ENCODE results near the gene BGLAP. TPM values are rescaled to one million over a fixed set of nuclear protein-coding genes. Genes with fewer than 3 reads are reported as not detected.
"Not testable (repeated sequence)": the region's sequence is repeated elsewhere in the genome, so short reads cannot be mapped to it uniquely, and the experiment has no call there.

BGLAP gene
- total RNA-seq, 1 donor from 2014 or later = 1.0 TPM

- H3K27ac ChIP-seq (ENCODE audit: low read depth, low read length) = no peak overlapping the region
- peaks cover 24 to 30% (median 26%) of the 10 kb centered on the region in 3 donors for H3K36me3 ChIP-seq (ENCODE audit: control insufficient read depth in 3 of 3, insufficient read depth in 3 of 3, low read length in 3 of 3)
- no peak overlapping the region for H3K4me3 ChIP-seq (ENCODE audit: low read length in 3 of 3)
- H3K4me1 ChIP-seq (ENCODE audit: control insufficient read depth in 3 of 3, insufficient read depth in 3 of 3, low read length in 3 of 3) = peaks cover 13 to 22% (median 15%) of the 10 kb centered on the region in 3 donors
- no peaks in the 10 kb centered on the region for H3K9me3 ChIP-seq (ENCODE audit: control insufficient read depth in 3 of 3, low read length in 3 of 3)
- H3K9ac ChIP-seq (ENCODE audit: low read depth in 1 of 3, low read length in 3 of 3) = no peak overlapping the region
- no peaks in the 10 kb centered on the region for H3K27me3 ChIP-seq (ENCODE audit: control insufficient read depth in 3 of 3, insufficient read depth in 3 of 3, low read length in 3 of 3)
Observed at GRCh38 chr1:156211243-156211642, 30.7 kb upstream of the BGLAP start.

- H3K4me1 ChIP-seq (ENCODE audit: control insufficient read depth in 3 of 3, insufficient read depth in 3 of 3, low read length in 3 of 3) = peaks cover 13 to 22% (median 15%) of the 10 kb centered on the region in 3 donors
- H3K27ac ChIP-seq (ENCODE audit: low read depth, low read length) = peak overlapping the region; percentile 96
- H3K27me3 ChIP-seq (ENCODE audit: control insufficient read depth in 3 of 3, insufficient read depth in 3 of 3, low read length in 3 of 3) = no peaks in the 10 kb centered on the region
- H3K9me3 ChIP-seq (ENCODE audit: control insufficient read depth in 3 of 3, low read length in 3 of 3) = no peaks in the 10 kb centered on the region
- peaks cover 21 to 26% (median 24%) of the 10 kb centered on the region in 3 donors for H3K36me3 ChIP-seq (ENCODE audit: control insufficient read depth in 3 of 3, insufficient read depth in 3 of 3, low read length in 3 of 3)
- peak overlapping the region; percentile 92 to 98 (median 96) for H3K4me3 ChIP-seq (ENCODE audit: low read length in 3 of 3)
- H3K9ac ChIP-seq (ENCODE audit: low read depth in 1 of 3, low read length in 3 of 3) = peak overlapping the region; percentile 92 to 99 (median 96)
Observed at GRCh38 chr1:156212130-156212529, 29.9 kb upstream of the BGLAP start.

GRCh38 chr1:156212833-156213643 is 28.9 kb upstream of the BGLAP start, which contains the start of gene PMF1:
Gene PMF1, plus strand, starts transcription at chr1:156213007. Its CDS starts 9 bp downstream, at chr1:156213016.
- peak within 1 kb of the TSS; percentile 92 to 98 (median 96) for H3K4me3 ChIP-seq (ENCODE audit: low read length in 3 of 3)
- peaks cover 19 to 30% (median 19%) of the 10 kb centered on the region in 3 donors for H3K4me1 ChIP-seq (ENCODE audit: control insufficient read depth in 3 of 3, insufficient read depth in 3 of 3, low read length in 3 of 3)
- H3K9ac ChIP-seq (ENCODE audit: low read depth in 1 of 3, low read length in 3 of 3) = peak within 1 kb of the TSS; percentile 92 to 99 (median 96)
- peaks cover 17 to 21% (median 18%) of the 10 kb centered on the region in 3 donors for H3K36me3 ChIP-seq (ENCODE audit: control insufficient read depth in 3 of 3, insufficient read depth in 3 of 3, low read length in 3 of 3)
- H3K27me3 ChIP-seq (ENCODE audit: control insufficient read depth in 3 of 3, insufficient read depth in 3 of 3, low read length in 3 of 3) = no peaks in the 10 kb centered on the region
- H3K9me3 ChIP-seq (ENCODE audit: control insufficient read depth in 3 of 3, low read length in 3 of 3) = no peaks in the 10 kb centered on the region
- H3K27ac ChIP-seq (ENCODE audit: low read depth, low read length) = peak within 1 kb of the TSS; percentile 96

- H3K27me3 ChIP-seq (ENCODE audit: control insufficient read depth in 3 of 3, insufficient read depth in 3 of 3, low read length in 3 of 3) = no peaks in the 10 kb centered on the region
- H3K27ac ChIP-seq (ENCODE audit: low read depth, low read length) = peak overlapping the region; percentile 96
- peak overlapping the region; percentile 92 to 98 (median 96) for H3K4me3 ChIP-seq (ENCODE audit: low read length in 3 of 3)
- H3K36me3 ChIP-seq (ENCODE audit: control insufficient read depth in 3 of 3, insufficient read depth in 3 of 3, low read length in 3 of 3) = peaks cover 14 to 18% (median 18%) of the 10 kb centered on the region in 3 donors
- H3K9ac ChIP-seq (ENCODE audit: low read depth in 1 of 3, low read length in 3 of 3) = peak overlapping the region; percentile 92 to 99 (median 96)
- no peaks in the 10 kb centered on the region for H3K9me3 ChIP-seq (ENCODE audit: control insufficient read depth in 3 of 3, low read length in 3 of 3)
- H3K4me1 ChIP-seq (ENCODE audit: control insufficient read depth in 3 of 3, insufficient read depth in 3 of 3, low read length in 3 of 3) = peaks cover 19 to 30% (median 19%) of the 10 kb centered on the region in 3 donors
Observed at GRCh38 chr1:156213644-156213966, 28.4 kb upstream of the BGLAP start.

GRCh38 chr1:156214024-156214748 is 27.8 kb upstream of the BGLAP start:
- Histone ChIP-seq H3K9me3 (ENCODE audit: control insufficient read depth in 3 of 3, low read length in 3 of 3) (no peaks in the 10 kb centered on the region), H3K4me3 (ENCODE audit: low read length in 3 of 3) (peak overlapping the region; percentile 92 to 98 (median 96)), H3K9ac (ENCODE audit: low read depth in 1 of 3, low read length in 3 of 3) (peak overlapping the region; percentile 92 to 99 (median 96)), H3K27me3 (ENCODE audit: control insufficient read depth in 3 of 3, insufficient read depth in 3 of 3, low read length in 3 of 3) (no peaks in the 10 kb centered on the region), H3K4me1 (ENCODE audit: control insufficient read depth in 3 of 3, insufficient read depth in 3 of 3, low read length in 3 of 3) (peaks cover 19 to 30% (median 19%) of the 10 kb centered on the region in 3 donors), H3K27ac (ENCODE audit: low read depth, low read length) (peak overlapping the region; percentile 96), H3K36me3 (ENCODE audit: control insufficient read depth in 3 of 3, insufficient read depth in 3 of 3, low read length in 3 of 3) (peaks cover 14 to 18% (median 18%) of the 10 kb centered on the region in 3 donors)

- peaks cover 19 to 30% (median 19%) of the 10 kb centered on the region in 3 donors for H3K4me1 ChIP-seq (ENCODE audit: control insufficient read depth in 3 of 3, insufficient read depth in 3 of 3, low read length in 3 of 3)
- H3K27me3 ChIP-seq (ENCODE audit: control insufficient read depth in 3 of 3, insufficient read depth in 3 of 3, low read length in 3 of 3) = not testable (repeated sequence)
Observed at GRCh38 chr1:156216361-156217086, 25.5 kb upstream of the BGLAP start.

GRCh38 chr1:156217871-156218270 is 24.1 kb upstream of the BGLAP start:
- Histone ChIP-seq H3K4me1 (ENCODE audit: control insufficient read depth in 3 of 3, insufficient read depth in 3 of 3, low read length in 3 of 3) (peaks cover 14 to 24% (median 14%) of the 10 kb centered on the region in 3 donors), H3K27me3 (ENCODE audit: control insufficient read depth in 3 of 3, insufficient read depth in 3 of 3, low read length in 3 of 3) (no peaks in the 10 kb centered on the region), H3K4me3 (ENCODE audit: low read length in 3 of 3) (no peak overlapping the region), H3K9me3 (ENCODE audit: control insufficient read depth in 3 of 3, low read length in 3 of 3) (no peaks in the 10 kb centered on the region), H3K36me3 (ENCODE audit: control insufficient read depth in 3 of 3, insufficient read depth in 3 of 3, low read length in 3 of 3) (peaks cover 16 to 23% (median 22%) of the 10 kb centered on the region in 3 donors), H3K9ac (ENCODE audit: low read depth in 1 of 3, low read length in 3 of 3) (no peak overlapping the region), H3K27ac (ENCODE audit: low read depth, low read length) (peak overlapping the region; percentile 21)

More at GRCh38 chr1:156216361-156217086, 25.5 kb upstream of the BGLAP start:
- H3K4me3 ChIP-seq (ENCODE audit: low read length in 3 of 3); H3K27ac ChIP-seq (ENCODE audit: low read depth, low read length); H3K9ac ChIP-seq (ENCODE audit: low read depth in 1 of 3, low read length in 3 of 3); H3K9me3 ChIP-seq (ENCODE audit: control insufficient read depth in 3 of 3, low read length in 3 of 3): not testable (repeated sequence)
- peaks cover 7 to 15% (median 14%) of the 10 kb centered on the region in 3 donors for H3K36me3 ChIP-seq (ENCODE audit: control insufficient read depth in 3 of 3, insufficient read depth in 3 of 3, low read length in 3 of 3)

- no peaks in the 10 kb centered on the region for H3K27me3 ChIP-seq (ENCODE audit: control insufficient read depth in 3 of 3, insufficient read depth in 3 of 3, low read length in 3 of 3)
- H3K27ac ChIP-seq (ENCODE audit: low read depth, low read length) = no peak overlapping the region
- no peak overlapping the region for H3K4me3 ChIP-seq (ENCODE audit: low read length in 3 of 3)
- H3K4me1 ChIP-seq (ENCODE audit: control insufficient read depth in 3 of 3, insufficient read depth in 3 of 3, low read length in 3 of 3) = peaks cover 4 to 13% (median 5%) of the 10 kb centered on the region in 3 donors
- H3K9me3 ChIP-seq (ENCODE audit: control insufficient read depth in 3 of 3, low read length in 3 of 3) = no peaks in the 10 kb centered on the region
- H3K36me3 ChIP-seq (ENCODE audit: control insufficient read depth in 3 of 3, insufficient read depth in 3 of 3, low read length in 3 of 3) = peaks cover 26 to 31% (median 29%) of the 10 kb centered on the region in 3 donors
- H3K9ac ChIP-seq (ENCODE audit: low read depth in 1 of 3, low read length in 3 of 3) = no peak overlapping the region
Observed at GRCh38 chr1:156220226-156220625, 21.8 kb upstream of the BGLAP start.

- Histone ChIP-seq H3K9me3 (ENCODE audit: control insufficient read depth in 3 of 3, low read length in 3 of 3) (no peaks in the 10 kb centered on the region), H3K36me3 (ENCODE audit: control insufficient read depth in 3 of 3, insufficient read depth in 3 of 3, low read length in 3 of 3) (peaks cover 29 to 34% (median 31%) of the 10 kb centered on the region in 3 donors), H3K4me3 (ENCODE audit: low read length in 3 of 3) (no peak overlapping the region), H3K27ac (ENCODE audit: low read depth, low read length) (no peak overlapping the region), H3K27me3 (ENCODE audit: control insufficient read depth in 3 of 3, insufficient read depth in 3 of 3, low read length in 3 of 3) (no peaks in the 10 kb centered on the region), H3K9ac (ENCODE audit: low read depth in 1 of 3, low read length in 3 of 3) (no peak overlapping the region), H3K4me1 (ENCODE audit: control insufficient read depth in 3 of 3, insufficient read depth in 3 of 3, low read length in 3 of 3) (peaks cover 4 to 13% (median 5%) of the 10 kb centered on the region in 3 donors)
Observed at GRCh38 chr1:156221986-156222692, 19.8 kb upstream of the BGLAP start.
